Astrocyte of the spinal cord (primary cell): Measurements from ENCODE around the gene LRRC17.

Experiments used
- DNase-seq: peaks from one replicate; pipeline ENCODE4 v3.0.0; 2011; ENCODE audit warnings: low read depth, low spot score
- H3K4me3 ChIP-seq: 2 replicates; pipeline ENCODE4 v1.5.1; 2011; ENCODE audit warnings: low read depth, mild to moderate bottlenecking, low read length, moderate library complexity
- in situ Hi-C: cut with HindIII; loops from 2 replicates; pipeline ENCODE4 v1.10.0; 2017; ENCODE audit warnings: low sequenced_read_pairs
- TF ChIP-seq, protein P1 (sequence below): IDR thresholded peaks from 2 replicates; pipeline ENCODE4 v1.5.1; 2012; ENCODE audit warnings: low read depth, mild to moderate bottlenecking, low read length, inconsistent platforms

Gene LRRC17

DNA sequence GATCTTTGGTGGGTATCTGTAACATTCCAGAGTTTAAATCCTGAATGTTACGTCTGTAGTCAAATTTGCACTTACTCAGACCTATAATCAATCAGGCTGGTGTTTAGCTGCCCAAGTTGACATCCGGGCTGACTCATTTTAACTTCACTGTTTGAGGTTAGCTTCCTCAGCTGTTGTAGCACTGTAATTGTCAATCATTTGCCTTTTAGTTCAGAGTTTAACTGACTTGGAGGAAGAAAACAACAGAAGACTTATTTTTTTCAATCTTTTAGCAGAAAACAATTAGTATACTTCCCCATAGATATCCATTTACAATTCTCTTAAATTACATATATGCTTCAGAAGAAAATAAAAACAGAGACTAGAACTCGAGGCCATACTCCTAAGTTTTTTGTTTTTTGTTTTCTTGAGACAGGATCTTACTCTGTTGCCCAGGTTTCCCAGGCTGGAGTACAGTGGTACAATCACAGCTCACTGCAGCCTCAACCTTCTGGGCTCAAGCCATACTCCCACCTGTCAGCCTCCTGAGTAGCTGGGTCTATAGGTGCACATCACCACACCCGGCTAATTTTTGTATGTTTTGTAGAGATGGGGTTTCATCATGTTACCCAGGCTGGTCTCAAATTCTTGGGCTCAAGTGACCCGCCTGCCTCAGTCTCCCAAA lies 38.5 kb upstream of the LRRC17 start:
- DNase-seq: peak; percentile 95
- H3K4me3 ChIP-seq: no peak overlapping the region
- TF ChIP-seq, protein P1, sequence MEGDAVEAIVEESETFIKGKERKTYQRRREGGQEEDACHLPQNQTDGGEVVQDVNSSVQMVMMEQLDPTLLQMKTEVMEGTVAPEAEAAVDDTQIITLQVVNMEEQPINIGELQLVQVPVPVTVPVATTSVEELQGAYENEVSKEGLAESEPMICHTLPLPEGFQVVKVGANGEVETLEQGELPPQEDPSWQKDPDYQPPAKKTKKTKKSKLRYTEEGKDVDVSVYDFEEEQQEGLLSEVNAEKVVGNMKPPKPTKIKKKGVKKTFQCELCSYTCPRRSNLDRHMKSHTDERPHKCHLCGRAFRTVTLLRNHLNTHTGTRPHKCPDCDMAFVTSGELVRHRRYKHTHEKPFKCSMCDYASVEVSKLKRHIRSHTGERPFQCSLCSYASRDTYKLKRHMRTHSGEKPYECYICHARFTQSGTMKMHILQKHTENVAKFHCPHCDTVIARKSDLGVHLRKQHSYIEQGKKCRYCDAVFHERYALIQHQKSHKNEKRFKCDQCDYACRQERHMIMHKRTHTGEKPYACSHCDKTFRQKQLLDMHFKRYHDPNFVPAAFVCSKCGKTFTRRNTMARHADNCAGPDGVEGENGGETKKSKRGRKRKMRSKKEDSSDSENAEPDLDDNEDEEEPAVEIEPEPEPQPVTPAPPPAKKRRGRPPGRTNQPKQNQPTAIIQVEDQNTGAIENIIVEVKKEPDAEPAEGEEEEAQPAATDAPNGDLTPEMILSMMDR: no peak
- in situ Hi-C loops: no loop called here

DNA sequence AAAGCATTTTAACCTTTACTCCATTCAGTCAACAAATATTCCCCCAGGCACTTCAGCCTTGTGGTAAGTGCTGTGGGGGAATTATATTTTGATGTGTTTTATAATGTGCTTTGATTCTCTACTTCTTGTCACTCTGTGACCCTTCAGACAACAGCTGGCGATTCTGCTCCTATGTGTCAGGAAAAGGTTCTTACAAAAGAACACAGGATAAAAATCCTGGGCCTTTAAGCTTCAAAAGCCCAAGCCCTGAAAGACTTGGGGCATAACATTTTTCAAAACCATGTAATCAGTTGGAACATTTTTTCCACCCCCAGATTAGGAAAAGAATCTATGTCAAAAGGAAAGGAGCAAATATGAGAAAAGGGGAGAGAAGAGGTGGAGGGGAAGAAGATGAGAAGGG lies 37.8 kb upstream of the LRRC17 start:
- no peak overlapping the region for H3K4me3 ChIP-seq
- in situ Hi-C loops: no loop called here
- DNase-seq: no peak
- TF ChIP-seq, protein P1: no peak

DNA sequence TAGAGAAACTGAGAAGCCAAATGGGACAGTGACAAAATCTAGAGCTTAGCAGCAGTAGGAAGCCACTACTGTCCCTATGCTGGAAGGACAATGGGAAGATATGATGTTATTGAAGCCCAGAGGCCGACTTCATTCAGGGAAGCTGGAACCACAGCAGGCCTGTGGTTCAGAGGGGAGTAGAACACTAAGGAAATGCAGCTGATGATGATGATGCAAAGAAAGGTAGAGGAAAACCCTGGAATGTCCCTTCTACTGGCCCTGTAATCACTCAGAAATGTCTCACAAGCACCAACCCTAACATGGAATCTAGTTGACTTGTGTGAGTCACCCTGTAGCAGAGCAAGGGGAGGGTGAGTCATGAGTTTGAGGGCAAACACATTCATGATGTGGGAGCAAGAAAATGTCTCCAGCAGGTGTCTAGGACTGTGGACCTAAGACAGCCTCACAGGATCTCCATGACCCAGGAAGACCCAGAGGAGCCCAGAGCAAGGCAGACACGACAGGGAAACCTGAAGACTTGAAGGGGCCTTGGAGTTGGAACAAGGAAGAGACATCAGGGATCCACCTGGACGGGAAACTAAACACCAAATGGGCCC lies 37.0 kb upstream of the LRRC17 start:
- TF ChIP-seq, protein P1: no peak
- peak; percentile 99 for DNase-seq

DNA sequence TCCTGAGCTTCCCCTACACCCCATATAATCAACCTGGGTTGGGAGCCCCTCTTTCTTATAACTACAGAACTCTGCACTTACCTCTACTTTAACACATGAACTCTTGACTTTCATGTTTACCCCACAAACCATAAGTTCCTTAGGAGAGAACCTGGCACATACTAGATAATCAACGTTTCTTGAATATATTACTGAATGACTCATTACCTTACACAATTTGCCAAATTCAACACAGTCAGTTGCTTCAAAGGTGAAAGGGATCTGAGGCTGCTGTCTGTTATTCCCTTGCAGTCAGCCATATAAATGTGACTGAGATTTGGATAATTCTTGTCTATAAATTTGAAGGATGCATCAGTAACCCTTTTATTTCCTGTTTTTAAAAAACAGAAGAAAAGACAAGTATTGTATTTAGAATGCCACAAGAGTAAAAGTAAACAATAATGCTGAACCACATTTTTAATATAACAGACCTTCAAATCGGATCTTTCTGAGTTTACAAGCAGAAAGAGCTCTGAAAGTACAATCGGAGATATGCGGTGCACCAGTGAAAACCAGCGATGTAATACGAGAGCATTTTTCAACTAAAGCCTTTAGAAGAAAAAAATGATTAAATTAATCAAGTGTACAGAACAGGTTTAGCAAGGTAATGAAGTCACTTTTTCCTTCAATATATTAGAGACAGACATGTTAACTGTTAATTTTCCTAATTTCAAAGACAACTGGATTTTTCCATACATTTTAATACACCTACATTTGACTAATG lies 29.5 kb upstream of the LRRC17 start:
- in situ Hi-C loops: no loop called here
- DNase-seq: peak; percentile 83
- TF ChIP-seq, protein P1: no peak
- H3K4me3 ChIP-seq: no peak overlapping the region

More for the DNA sequence above, 37.0 kb upstream of the LRRC17 start:
- in situ Hi-C loops: no loop called here
- H3K4me3 ChIP-seq: no peak overlapping the region

DNA sequence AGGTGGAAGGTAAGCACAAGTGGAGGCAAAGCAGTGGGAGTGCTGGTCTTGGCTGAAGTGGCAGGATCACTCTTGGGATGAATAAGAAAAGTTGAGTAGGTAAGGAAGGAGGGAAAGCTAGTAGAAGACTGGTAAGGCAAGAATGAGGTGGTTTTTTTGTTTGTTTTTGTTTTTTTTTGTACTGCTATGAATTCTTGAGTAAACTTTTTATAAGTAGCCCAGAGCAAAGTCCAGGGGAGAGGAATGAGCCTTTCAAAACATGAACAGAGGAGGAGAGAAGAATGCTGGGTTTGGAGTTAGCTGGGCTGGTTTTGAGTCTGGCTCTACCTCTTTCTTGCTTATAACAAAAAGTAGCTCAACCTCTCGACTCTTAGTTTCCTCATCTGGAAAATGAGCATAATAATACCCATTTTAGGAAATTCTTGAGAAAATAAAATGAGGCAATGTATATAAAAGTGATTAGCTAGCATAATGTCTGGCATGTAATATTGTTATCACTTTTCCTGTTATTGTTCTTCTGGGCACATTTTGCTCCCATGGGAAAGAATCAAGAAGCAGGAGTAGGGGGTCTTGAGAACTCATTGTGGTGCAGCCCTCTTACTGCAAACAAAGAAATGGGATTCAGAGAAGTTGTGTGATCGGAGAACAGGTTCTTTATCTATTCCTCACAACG lies 24.1 kb upstream of the LRRC17 start:
- TF ChIP-seq, protein P1: no peak
- in situ Hi-C loops: no loop called here

DNA sequence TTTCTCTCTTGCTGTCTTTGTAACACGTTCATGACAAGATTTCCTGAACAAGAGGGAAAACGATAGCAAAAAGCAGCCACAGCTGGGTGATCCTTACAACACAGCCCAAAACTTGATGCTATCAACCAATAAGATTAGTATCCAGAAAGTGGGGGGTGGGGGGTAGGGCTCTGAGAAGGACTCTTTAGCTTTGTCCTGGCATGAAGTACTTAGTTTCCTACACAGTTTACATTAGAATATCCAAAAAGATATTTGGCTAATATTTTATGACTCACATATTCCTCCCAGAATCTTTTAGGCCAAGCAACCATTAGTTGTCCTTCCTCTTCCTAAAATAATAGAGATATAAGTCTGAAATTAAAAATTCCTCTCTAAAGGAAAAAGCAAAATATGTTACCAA lies 22.9 kb upstream of the LRRC17 start:
- in situ Hi-C loops: no loop called here

More for the DNA sequence above, 24.1 kb upstream of the LRRC17 start:
- no peak for DNase-seq
- H3K4me3 ChIP-seq: no peak overlapping the region

More for the DNA sequence above, 22.9 kb upstream of the LRRC17 start:
- TF ChIP-seq, protein P1: no peak
- H3K4me3 ChIP-seq: no peak overlapping the region
- DNase-seq: no peak
